HG03558 (cell line): ENCODE results near the gene B4GALT1.
A peak's percentile ranks its signal among the peaks of the same experiment; 100 is the strongest.

Experiments
- ATAC-seq: cut with Tn5 transposase; IDR thresholded peaks from one replicate; pipeline ENCODE4 v1.9.1; 2021; ENCODE audit warnings: moderate number of reproducible peaks; ENCODE audit not compliant: unreplicated experiment; ENCODE audit errors: extremely low read depth

B4GALT1 gene

DNA sequence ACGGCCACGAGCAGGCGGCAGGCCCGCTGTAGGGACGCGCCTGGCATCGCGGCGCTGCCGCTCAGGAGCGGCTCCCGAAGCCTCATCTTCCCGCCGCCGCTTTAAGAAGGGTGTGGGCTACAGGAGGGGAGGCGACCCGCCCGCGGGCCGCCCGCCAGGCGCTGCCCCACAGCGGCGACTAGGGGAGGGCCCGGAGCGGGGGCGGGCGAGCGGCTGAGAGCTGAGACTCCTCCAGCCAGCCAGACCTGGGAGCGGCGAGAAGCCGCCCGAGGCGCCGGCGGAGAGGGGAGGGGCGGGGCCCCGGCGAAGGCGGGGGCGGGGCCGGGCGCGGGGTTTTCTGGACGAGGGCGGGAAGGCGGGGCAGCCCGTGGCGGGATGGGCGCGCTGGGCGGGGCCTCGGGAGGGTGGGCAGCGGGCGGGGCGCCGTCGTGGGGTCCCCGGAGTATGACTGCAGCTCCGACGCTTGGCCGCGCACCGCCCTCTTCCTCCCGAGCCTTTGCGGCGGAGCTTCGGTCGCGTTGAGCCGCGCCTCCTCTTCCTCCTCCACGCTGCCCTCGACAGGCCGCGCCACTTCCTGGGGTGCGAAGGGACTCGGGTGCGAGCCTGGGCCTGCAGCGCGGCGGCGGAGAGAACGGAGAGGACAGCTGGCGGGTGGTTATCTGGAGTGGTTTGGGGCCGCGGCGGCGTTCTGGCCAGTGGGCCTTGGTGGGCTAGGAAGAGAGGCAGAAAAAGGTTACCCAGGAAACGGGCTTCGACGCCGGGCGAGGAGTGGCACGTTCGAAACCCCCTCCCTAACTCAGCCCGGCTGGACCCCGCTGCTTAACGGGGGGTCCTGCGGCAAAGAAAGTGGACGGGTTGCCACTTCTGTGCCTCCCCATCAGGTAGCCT is at the start of gene B4GALT1:
Gene B4GALT1, minus strand, starts transcription at position 253 of the 888 bp plus-strand sequence. Its CDS starts 167 bp downstream, at position 86.
- ATAC-seq = peak; percentile 34

- ATAC-seq = no peak
These were observed 44.7 kb upstream of the B4GALT1 start for GRCh38 chr9:33211695-33212393.

DNA sequence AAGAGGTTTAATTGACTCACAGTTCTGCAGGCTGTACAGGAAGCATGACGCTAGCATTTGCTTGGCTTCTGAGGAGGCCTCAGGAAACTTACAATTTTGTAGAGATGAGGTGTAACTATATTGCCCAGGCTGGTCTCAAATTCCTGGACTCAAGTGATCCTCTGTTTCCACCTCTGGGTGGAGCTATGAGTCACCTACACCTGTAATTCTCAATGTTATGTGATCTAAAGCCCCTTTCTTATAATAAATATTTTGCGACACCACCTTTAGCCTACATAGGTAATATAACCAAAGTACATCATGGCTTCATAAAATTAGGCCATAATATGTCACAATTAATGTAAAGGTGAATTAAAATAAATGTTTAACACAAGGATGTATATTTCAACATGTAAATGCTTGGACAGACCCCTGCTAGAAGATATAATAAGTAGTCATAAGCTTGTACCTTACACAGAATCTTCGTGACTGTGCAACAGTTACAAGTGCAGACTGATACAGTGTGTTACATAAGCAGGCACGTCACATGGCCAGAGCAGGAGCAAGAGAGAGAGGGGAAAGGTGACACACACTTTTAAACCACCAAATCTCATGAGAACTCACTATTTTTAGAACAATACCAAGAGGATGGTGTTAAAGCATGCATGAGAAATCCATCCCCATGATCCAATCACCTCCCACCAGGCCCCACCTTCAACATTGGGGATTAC is 43.0 kb upstream of the B4GALT1 start:
- no peak for ATAC-seq

DNA sequence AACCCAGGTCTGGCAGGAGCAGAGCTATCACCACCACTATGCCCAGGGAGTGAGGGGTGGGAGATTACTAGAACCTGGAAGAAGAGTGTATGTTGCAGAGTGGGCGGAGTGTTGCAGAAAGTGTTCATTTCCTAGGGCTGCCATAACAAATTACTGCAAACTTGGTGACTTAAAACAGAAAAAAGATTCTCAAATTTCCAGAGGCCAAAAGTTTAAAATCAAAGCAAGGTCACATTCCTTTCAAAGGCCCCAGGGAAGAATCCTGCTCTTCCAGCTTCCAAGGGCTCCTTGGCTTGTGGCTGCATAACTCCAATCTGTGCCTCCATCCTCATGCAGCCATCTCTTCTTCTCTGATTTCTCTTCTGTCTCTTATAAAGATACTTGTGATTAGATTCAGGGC is 42.3 kb upstream of the B4GALT1 start:
- ATAC-seq = no peak

DNA sequence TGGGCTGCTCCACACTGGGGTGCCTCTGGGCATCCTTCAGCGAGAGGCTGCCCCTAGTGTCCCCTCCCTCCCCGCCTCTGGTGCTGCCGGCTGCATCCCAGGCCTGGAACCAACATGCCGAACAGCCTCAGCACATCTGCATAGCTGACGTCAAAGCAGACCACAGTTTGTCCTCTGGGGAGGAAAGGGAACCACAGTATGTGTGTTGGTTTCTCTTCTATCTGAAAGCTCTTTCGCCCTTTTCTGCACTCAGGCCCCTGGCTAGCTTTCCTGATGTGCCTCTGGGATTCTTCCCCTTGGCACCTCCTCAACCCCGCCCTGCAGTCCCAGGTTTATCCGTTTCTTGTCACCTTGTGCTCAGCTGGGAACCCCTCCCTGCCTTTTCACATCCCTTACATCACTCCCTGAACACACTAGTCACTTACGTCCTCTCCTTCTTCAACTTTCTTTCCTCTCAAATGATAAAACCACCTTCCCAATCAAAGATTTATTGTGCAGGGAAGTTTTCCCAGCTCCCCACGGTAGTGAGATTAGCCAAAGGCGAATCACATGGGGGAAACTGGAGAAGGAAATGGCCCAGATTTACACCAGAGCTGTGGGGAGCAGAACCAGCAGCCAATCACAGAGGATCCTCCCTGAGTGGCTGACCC is 35.5 kb upstream of the B4GALT1 start:
- peak; percentile 97 for ATAC-seq

- ATAC-seq = peak; percentile 42
These were observed 34.9 kb upstream of the B4GALT1 start for GRCh38 chr9:33202018-33202417.

- no peak for ATAC-seq
These were observed 31.0 kb upstream of the B4GALT1 start for GRCh38 chr9:33198165-33198564.

DNA sequence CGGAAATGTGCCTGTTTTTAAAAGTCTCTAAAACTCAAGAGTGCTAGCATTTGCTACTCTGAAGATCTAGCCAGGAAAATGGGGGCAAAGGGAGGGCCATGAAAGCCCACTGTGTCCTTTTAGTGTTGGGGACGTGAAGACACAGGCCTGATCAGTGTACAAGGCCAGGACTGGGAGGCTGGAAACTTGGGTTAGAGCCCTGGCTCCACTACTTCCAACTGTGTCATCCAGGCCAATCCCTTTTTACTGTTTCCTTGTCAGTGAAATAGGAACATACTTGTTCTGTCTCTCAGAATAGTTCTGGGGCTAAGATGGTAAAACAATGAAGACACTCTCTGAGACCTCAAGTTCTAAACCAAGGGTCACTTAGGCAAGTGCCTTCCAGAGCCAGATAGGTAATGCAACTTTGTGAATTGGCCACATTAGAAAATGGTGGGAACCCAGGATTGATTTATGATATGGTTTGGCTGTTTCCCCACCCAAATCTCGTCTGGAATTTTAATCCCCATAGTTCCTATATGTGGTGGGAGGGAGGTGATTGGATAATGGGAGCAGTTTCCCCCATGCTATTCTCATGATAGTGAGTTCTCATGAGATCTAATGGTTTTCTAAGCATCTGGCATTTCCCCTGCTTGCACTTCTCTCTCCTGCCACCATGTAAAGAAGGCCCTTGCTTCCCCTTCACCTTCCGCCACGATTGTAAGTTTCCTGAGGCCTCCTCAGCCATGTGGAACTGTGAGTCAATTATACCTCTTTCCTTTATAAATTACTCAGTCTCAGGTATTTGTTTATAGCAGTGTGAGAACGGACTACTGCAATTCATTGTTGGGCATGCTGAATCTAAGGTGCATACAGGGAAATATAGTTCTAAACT is 30.4 kb upstream of the B4GALT1 start:
- no peak for ATAC-seq

DNA sequence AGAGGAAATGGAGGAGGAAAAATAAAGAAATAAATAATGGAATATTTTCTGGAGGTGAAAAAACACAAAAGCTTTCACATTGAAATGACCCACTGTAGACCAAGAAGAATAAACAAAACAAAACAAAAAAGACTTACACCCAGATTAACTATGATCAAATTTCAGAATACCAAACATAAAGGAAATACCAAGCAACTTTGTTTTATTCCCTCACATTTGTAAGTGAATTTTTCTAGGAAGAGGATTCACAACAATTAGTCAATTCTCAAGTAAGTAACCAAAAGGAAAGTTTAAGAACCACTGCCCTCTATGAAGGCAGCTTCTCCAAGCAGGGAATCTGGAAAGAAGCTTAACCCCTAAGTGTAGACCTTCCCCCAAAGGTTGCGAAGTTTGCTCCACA is 29.6 kb upstream of the B4GALT1 start:
- ATAC-seq = no peak

DNA sequence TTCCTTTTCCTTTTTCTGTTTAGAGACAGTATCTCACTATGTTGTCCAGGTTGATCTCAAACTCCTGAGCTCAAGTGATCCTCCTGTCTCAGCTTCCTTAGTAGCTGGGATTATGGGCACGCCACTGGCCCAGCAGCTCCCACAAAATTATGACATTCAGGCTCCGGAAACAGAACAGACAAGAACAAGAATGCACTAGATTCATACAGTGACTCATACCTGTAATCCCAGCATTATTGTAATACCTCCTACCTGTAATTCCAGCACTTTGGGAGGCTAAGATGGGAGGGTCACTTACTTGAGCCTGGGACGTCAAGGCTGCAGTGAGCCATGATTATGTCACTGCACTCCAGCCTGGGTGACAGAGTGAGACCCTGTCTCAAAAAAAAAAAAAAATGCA is 26.7 kb upstream of the B4GALT1 start:
- no peak for ATAC-seq

DNA sequence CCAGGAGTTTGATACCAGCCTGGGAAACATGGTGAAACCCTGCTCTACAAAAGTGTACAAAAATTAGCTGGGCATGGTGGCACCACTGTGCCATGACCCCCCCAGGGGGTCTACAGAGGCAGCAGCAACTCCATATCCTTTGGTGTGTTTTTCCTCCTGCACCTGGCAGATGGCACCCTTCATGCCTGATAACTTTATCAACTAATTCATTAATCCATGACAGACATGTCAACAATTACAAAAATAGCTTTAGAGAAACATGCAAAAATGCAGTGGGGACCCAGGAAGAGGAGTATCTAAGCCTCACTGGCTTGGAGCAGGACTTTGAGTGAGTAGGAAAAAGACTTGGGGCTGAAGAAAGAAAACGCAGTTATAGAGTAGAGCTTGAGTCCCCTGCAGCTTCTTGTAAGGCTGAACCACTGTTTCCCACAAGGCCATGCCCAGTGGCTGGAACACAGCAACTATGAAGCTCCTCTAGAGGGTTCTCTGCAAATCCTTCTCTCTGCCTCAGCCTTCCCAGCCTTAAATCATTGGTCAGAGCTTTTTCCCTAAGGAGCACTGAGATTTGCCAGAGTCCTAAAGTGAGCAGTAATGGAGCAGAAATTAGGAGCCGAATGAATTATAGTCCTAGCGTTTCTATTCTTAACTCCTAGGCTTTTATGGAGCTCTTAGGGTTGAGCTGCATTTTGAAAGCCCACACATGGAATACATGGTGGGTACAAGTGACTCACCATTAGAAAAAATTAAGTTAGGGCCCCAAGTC is 25.5 kb upstream of the B4GALT1 start:
- no peak for ATAC-seq

DNA sequence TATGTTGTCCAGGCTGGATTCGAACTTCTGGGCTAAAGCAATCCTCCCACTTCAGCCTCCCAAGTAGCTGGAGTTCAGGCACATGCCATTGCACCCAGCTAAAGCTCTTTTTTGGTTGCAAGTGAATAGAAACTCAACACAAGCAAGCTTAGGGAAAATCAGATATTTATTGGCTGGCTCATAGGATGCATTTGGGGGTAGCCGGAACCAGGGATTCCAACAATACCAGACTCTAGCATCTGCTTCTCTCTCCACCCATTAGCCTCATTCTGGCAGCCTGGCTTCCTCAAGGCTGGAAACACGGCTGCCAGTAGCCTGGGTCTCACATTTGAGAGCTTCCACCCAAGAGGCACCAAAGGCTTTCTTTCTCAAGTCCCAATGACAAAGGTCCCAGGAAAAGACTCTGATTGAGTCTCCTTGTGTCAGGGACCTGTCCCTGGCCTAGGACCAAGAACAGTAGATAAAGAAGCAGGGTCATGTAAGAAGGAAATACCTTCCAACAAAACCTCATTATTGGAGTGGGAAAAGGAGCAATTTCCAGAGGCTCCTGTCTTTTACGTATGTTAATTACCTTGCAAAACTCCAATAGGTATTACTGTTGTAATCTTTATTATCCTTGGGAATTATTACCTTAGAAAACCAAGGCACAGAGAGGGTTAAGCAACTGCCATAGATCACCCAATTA is 23.0 kb upstream of the B4GALT1 start:
- no peak for ATAC-seq

GRCh38 chr9:33189331-33189791 is 22.2 kb upstream of the B4GALT1 start:
- ATAC-seq = no peak

- no peak for ATAC-seq
These were observed 21.6 kb upstream of the B4GALT1 start for GRCh38 chr9:33188711-33189110.

- no peak for ATAC-seq
These were observed 20.5 kb upstream of the B4GALT1 start for GRCh38 chr9:33187519-33188218.

DNA sequence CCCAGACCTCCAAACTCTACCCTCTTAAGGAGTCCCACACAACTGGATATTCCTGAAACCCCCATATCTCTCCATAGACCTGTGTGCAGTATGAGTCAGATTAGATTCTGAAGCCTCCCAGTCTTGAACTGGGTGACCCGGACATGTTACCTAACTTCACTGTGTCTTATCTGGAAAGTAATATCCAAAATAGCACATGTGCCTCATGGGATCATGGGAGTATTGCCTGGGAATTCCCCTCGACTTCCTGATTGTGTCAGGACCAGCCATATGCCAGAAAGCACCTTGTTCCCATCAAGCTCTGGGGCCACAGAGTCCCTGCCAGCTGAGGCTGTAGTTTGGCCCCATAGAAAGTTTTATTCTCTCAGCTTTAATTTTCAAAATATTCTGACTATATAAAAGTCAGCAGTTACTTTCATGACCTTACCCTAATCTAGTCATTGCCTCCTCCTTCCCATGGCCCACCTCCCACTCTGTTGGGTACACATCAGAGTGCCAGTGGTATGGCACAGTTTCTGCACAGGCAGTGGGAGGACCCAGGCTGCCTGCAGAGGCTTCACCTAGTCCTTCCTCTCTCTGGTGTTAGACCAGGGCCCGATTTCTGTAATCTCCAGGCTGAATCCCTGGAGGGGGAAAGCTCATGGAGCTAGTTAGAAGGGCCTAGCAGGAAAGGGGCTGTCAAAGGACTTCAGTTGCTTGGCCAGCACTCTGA is 19.5 kb upstream of the B4GALT1 start:
- ATAC-seq = no peak

DNA sequence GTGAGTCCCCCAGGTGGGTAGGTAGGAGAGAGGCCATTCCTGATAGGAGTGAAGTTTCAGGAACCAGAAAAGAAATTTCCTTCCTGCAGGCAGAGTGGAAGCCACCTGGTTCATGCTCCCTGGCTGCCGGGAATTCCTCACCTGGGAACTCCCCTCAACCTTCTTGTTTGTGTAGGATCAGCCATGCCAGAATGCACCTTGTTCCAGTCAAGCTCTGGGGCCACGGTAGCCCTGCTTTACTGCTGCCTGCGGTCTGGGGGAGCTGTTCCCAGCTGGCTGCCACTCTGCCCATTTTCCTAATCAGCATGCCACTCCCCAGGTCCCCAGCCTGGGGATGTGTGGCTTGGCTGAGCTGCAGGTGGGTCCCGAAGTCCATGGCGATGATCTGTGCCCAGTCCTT is 18.7 kb upstream of the B4GALT1 start:
- no peak for ATAC-seq
